GM23338 (cell line): ENCODE measurements around the gene SHF. TPM values are rescaled to one million over a fixed set of nuclear protein-coding genes. Genes with fewer than 3 reads are reported as not detected.

Experiments used
- CREB1 ChIP-seq: fragments of 250-450 bp; sonication (Bioruptor Pico); IDR thresholded peaks from 2 replicates; pipeline ENCODE4 v1.5.0; 2020; ENCODE audit warnings: low read depth, mild to moderate bottlenecking, moderate library complexity
- ETS1 ChIP-seq: IDR thresholded peaks from 2 replicates; pipeline ENCODE4 v1.6.1; 2016; ENCODE audit warnings: antibody characterized with exemption
- EZH2 ChIP-seq: fragments of 200-600 bp; sonication (generic); IDR thresholded peaks from one replicate; pipeline ENCODE4 v1.8.0; 2017; ENCODE audit warnings: antibody characterized with exemption, mild to moderate bottlenecking, low read depth; ENCODE audit not compliant: unreplicated experiment
- NANOG ChIP-seq: IDR thresholded peaks from 2 replicates; pipeline ENCODE4 v1.6.1; 2016; ENCODE audit warnings: antibody characterized with exemption, borderline replicate concordance
- STAT1 ChIP-seq: IDR thresholded peaks from one replicate; pipeline ENCODE4 v1.6.1; 2016; ENCODE audit warnings: antibody characterized with exemption; ENCODE audit not compliant: unreplicated experiment
- polyA plus RNA-seq: library from polyadenylated mRNA; unstranded; fragments of >200 nt; fragmentation: Nextera tagmentation; extraction: Ambion mirVana; gene quantifications from 2 replicates; pipeline ENCODE4 v1.2.1, GENCODE V29; 2016
- total RNA-seq: library from RNA; depleted of rRNA; stranded (reverse); fragments of >200 nt; shearing (Covaris generic); gene quantifications from 2 replicates; pipeline ENCODE4 v1.2.3, GENCODE V29; 2014
- TF ChIP-seq, protein P1 (sequence below): fragments of 250-450 bp; sonication (Bioruptor Pico); IDR thresholded peaks from 2 replicates; pipeline ENCODE4 v1.5.0; 2020; ENCODE audit warnings: mild to moderate bottlenecking, moderate library complexity
- TF ChIP-seq, protein P2 (sequence below), 2 experiments: fragments of 200-600 bp in 1 of 2; sonication (generic) in 1 of 2; conservative IDR thresholded peaks; 2 replicates each; pipeline versions ENCODE4 v1.5.1 to v1.6.1; 2016 to 2017; ENCODE audit warnings: antibody characterized with exemption in 2 of 2, low read depth in 2 of 2, mild to moderate bottlenecking in 2 of 2, moderate library complexity in 1 of 2

SHF gene
- total and polyA plus RNA-seq, 2 experiments from 2014 or later = 5.8 to 15.6 TPM

DNA sequence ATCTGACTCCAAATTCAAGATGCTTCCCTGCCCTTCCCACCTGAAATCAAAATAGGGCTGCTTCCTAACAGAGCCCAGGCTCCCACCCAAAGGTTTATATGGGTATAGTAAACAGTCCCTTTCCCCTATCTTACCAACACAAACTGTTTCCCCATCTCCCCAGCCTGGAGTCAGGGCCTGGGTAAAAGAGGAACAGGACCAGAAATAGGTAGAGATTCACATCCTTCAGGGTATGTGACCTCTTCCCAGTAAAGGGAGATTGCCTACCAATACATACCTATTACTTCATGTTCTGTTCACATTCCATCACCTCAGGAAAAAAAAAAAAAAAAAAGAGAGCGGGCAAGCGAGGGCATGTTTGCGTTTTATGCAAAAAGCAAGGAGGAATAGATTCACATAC lies 9.7 kb upstream of the SHF start (continued):
- TF ChIP-seq, protein P1, sequence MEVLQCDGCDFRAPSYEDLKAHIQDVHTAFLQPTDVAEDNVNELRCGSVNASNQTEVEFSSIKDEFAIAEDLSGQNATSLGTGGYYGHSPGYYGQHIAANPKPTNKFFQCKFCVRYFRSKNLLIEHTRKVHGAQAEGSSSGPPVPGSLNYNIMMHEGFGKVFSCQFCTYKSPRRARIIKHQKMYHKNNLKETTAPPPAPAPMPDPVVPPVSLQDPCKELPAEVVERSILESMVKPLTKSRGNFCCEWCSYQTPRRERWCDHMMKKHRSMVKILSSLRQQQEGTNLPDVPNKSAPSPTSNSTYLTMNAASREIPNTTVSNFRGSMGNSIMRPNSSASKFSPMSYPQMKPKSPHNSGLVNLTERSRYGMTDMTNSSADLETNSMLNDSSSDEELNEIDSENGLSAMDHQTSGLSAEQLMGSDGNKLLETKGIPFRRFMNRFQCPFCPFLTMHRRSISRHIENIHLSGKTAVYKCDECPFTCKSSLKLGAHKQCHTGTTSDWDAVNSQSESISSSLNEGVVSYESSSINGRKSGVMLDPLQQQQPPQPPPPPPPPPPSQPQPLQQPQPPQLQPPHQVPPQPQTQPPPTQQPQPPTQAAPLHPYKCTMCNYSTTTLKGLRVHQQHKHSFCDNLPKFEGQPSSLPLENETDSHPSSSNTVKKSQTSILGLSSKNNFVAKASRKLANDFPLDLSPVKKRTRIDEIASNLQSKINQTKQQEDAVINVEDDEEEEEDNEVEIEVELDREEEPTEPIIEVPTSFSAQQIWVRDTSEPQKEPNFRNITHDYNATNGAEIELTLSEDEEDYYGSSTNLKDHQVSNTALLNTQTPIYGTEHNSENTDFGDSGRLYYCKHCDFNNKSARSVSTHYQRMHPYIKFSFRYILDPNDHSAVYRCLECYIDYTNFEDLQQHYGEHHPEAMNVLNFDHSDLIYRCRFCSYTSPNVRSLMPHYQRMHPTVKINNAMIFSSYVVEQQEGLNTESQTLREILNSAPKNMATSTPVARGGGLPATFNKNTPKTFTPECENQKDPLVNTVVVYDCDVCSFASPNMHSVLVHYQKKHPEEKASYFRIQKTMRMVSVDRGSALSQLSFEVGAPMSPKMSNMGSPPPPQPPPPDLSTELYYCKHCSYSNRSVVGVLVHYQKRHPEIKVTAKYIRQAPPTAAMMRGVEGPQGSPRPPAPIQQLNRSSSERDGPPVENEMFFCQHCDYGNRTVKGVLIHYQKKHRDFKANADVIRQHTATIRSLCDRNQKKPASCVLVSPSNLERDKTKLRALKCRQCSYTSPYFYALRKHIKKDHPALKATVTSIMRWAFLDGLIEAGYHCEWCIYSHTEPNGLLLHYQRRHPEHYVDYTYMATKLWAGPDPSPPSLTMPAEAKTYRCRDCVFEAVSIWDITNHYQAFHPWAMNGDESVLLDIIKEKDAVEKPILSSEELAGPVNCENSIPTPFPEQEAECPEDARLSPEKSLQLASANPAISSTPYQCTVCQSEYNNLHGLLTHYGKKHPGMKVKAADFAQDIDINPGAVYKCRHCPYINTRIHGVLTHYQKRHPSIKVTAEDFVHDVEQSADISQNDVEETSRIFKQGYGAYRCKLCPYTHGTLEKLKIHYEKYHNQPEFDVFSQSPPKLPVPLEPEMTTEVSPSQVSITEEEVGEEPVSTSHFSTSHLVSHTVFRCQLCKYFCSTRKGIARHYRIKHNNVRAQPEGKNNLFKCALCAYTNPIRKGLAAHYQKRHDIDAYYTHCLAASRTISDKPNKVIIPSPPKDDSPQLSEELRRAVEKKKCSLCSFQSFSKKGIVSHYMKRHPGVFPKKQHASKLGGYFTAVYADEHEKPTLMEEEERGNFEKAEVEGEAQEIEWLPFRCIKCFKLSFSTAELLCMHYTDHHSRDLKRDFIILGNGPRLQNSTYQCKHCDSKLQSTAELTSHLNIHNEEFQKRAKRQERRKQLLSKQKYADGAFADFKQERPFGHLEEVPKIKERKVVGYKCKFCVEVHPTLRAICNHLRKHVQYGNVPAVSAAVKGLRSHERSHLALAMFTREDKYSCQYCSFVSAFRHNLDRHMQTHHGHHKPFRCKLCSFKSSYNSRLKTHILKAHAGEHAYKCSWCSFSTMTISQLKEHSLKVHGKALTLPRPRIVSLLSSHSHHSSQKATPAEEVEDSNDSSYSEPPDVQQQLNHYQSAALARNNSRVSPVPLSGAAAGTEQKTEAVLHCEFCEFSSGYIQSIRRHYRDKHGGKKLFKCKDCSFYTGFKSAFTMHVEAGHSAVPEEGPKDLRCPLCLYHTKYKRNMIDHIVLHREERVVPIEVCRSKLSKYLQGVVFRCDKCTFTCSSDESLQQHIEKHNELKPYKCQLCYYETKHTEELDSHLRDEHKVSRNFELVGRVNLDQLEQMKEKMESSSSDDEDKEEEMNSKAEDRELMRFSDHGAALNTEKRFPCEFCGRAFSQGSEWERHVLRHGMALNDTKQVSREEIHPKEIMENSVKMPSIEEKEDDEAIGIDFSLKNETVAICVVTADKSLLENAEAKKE = no peak
- no peak for TF ChIP-seq STAT1
- TF ChIP-seq ETS1 = no peak
- TF ChIP-seq CREB1 = no peak
- TF ChIP-seq, protein P2, sequence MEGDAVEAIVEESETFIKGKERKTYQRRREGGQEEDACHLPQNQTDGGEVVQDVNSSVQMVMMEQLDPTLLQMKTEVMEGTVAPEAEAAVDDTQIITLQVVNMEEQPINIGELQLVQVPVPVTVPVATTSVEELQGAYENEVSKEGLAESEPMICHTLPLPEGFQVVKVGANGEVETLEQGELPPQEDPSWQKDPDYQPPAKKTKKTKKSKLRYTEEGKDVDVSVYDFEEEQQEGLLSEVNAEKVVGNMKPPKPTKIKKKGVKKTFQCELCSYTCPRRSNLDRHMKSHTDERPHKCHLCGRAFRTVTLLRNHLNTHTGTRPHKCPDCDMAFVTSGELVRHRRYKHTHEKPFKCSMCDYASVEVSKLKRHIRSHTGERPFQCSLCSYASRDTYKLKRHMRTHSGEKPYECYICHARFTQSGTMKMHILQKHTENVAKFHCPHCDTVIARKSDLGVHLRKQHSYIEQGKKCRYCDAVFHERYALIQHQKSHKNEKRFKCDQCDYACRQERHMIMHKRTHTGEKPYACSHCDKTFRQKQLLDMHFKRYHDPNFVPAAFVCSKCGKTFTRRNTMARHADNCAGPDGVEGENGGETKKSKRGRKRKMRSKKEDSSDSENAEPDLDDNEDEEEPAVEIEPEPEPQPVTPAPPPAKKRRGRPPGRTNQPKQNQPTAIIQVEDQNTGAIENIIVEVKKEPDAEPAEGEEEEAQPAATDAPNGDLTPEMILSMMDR (conservative IDR thresholded peaks at IDR 0.05; ENCODE audit: low read depth in 2 of 2) = no peak
- no peak for TF ChIP-seq EZH2
- TF ChIP-seq NANOG = no peak
